Neural cell (in vitro differentiated cells): ENCODE results near the gene NPR3. TPM values are rescaled to one million over a fixed set of nuclear protein-coding genes. Genes with fewer than 3 reads are reported as not detected.

Source experiments
- H2AFZ ChIP-seq: fragments of 200-600, 300-800 bp; sonication (generic), shearing (Covaris generic); 2 replicates; pipeline ENCODE4 v1.6.0; 2014; ENCODE audit warnings: low read depth, mild to moderate bottlenecking, antibody characterized with exemption, low read length, moderate library complexity
- H3F3A ChIP-seq: fragments of 200-600 bp; shearing (Covaris generic); 2 replicates; pipeline ENCODE4 v1.6.1; 2016; ENCODE audit warnings: mild to moderate bottlenecking, moderate library complexity, mixed read lengths, antibody characterized with exemption, low read length; ENCODE audit not compliant: insufficient read depth, poor library complexity, severe bottlenecking
- H3K27ac ChIP-seq: fragments of 200-600, 300-800 bp; sonication (generic), shearing (Covaris generic); 2 replicates; pipeline ENCODE4 v1.5.1; 2014; ENCODE audit warnings: mild to moderate bottlenecking, low read length, moderate library complexity
- H3K27me3 ChIP-seq: fragments of 300-800, 200-600 bp; sonication (generic), shearing (Covaris generic); 2 replicates; pipeline ENCODE4 v1.6.0; 2014; ENCODE audit warnings: mild to moderate bottlenecking, low read depth, low read length, moderate library complexity; ENCODE audit not compliant: insufficient read depth
- H3K36me3 ChIP-seq: fragments of 300-800, 200-600 bp; sonication (generic), shearing (Covaris generic); 2 replicates; pipeline ENCODE4 v1.5.1; 2014; ENCODE audit warnings: mild to moderate bottlenecking, antibody characterized with exemption, low read length, moderate library complexity; ENCODE audit not compliant: insufficient read depth
- H3K4me2 ChIP-seq: fragments of 300-800, 200-600 bp; sonication (generic), shearing (Covaris generic); 2 replicates; pipeline ENCODE4 v1.6.0; 2014; ENCODE audit warnings: mild to moderate bottlenecking, low read length
- H3K4me3 ChIP-seq: fragments of 300-800, 200-600 bp; sonication (generic), shearing (Covaris generic); 2 replicates; pipeline ENCODE4 v1.5.1; 2014; ENCODE audit warnings: mild to moderate bottlenecking, low read length, moderate library complexity
- H3K79me2 ChIP-seq: fragments of 200-600 bp; shearing (Covaris generic); replicated peaks from 2 replicates; pipeline ENCODE4 v1.6.0; 2014; ENCODE audit warnings: mild to moderate bottlenecking, low read length, moderate library complexity; ENCODE audit not compliant: insufficient read depth
- H3K9ac ChIP-seq: fragments of 300-800, 200-600 bp; sonication (generic), shearing (Covaris generic); 2 replicates; pipeline ENCODE4 v1.6.1; 2016; ENCODE audit warnings: mild to moderate bottlenecking, low read length, mixed read lengths
- H3K9me2 ChIP-seq: fragments of 200-600 bp; shearing (Covaris generic); 2 replicates; pipeline ENCODE4 v1.6.1; 2016; ENCODE audit warnings: mild to moderate bottlenecking, low read length, mixed read lengths; ENCODE audit not compliant: insufficient read depth
- H3K9me3 ChIP-seq: fragments of 200-600, 300-800 bp; sonication (generic), shearing (Covaris generic); 2 replicates; pipeline ENCODE4 v1.6.1; 2016; ENCODE audit warnings: mild to moderate bottlenecking, mixed run types, low read length, moderate library complexity, mixed read lengths
- H4K20me1 ChIP-seq: fragments of 200-600 bp; shearing (Covaris generic); 2 replicates; pipeline ENCODE4 v1.6.1; 2016; ENCODE audit warnings: mild to moderate bottlenecking, mixed run types; ENCODE audit not compliant: insufficient read depth
- EP300 ChIP-seq: fragments of 450-650 bp; conservative IDR thresholded peaks from 2 replicates; pipeline ENCODE4 v1.6.1; 2014; ENCODE audit warnings: antibody characterized with exemption, mild to moderate bottlenecking, moderate library complexity; ENCODE audit not compliant: poor library complexity, severe bottlenecking
- EZH2 ChIP-seq: fragments of 200-600, 300-800 bp; shearing (Covaris generic), sonication (generic); IDR thresholded peaks from 2 replicates; pipeline ENCODE4 v1.6.1; 2014; ENCODE audit warnings: antibody characterized with exemption, low read length, borderline replicate concordance, mild to moderate bottlenecking; ENCODE audit not compliant: insufficient read depth, poor library complexity, severe bottlenecking
- MXI1 ChIP-seq: fragments of 450-650 bp; conservative IDR thresholded peaks from 2 replicates; pipeline ENCODE4 v1.6.1; 2014; ENCODE audit warnings: antibody characterized with exemption, mild to moderate bottlenecking; ENCODE audit not compliant: poor library complexity, severe bottlenecking
- POLR2AphosphoS5 ChIP-seq: IDR thresholded peaks from 2 replicates; pipeline ENCODE4 v1.6.1; 2012
- RAD21 ChIP-seq: fragments of 450-650 bp; conservative IDR thresholded peaks from 2 replicates; pipeline ENCODE4 v1.6.1; 2014; ENCODE audit warnings: antibody characterized with exemption, mild to moderate bottlenecking, moderate library complexity
- SMC3 ChIP-seq: fragments of 450-650 bp; conservative IDR thresholded peaks from 2 replicates; pipeline ENCODE4 v1.6.1; 2014; ENCODE audit warnings: antibody characterized with exemption, mild to moderate bottlenecking, moderate library complexity; ENCODE audit not compliant: poor library complexity
- TAF1 ChIP-seq: IDR thresholded peaks from 2 replicates; pipeline ENCODE4 v1.6.1; 2012; ENCODE audit warnings: low read depth
- polyA plus RNA-seq: library from polyadenylated mRNA; depleted of rRNA; stranded (reverse); fragments of >200 nt; gene quantifications from 2 replicates; pipeline ENCODE4 v1.2.3, GENCODE V29; 2014
- TF ChIP-seq, protein P1 (sequence below): IDR thresholded peaks from 2 replicates; pipeline ENCODE4 v1.6.1; 2012; ENCODE audit warnings: borderline replicate concordance
- TF ChIP-seq, protein P2 (sequence below): fragments of 450-650 bp; IDR thresholded peaks from 2 replicates; pipeline ENCODE4 v1.5.1; 2014; ENCODE audit warnings: antibody characterized with exemption, mild to moderate bottlenecking, moderate library complexity; ENCODE audit not compliant: poor library complexity, severe bottlenecking

Gene NPR3
- polyA plus RNA-seq, 1 donor from 2014 or later: 1.5 TPM

DNA sequence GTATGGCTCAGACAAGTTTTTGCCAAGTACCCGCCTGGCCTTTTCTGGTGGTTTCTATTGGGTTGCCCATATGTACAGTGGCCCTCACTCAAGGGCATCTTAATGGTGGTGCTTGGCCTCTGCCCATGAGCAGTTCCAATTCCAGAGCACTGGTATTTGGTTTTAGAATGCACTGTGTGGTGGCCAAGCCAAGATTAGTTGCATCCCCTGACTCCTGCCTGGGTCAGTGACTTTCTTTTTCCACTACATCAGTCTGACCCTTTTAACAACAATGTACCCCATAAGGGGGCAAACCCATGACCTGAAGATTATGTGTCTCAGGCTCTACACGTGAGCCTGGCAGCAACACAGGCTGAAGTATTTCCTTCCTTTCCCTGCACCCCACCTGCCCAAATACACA lies 34.2 kb downstream of the NPR3 start:
- no peak overlapping the region for H3K27ac ChIP-seq
- no peaks in the 10 kb centered on the region for H3K79me2 ChIP-seq
- H3K9ac ChIP-seq: no peak overlapping the region
- H2AFZ ChIP-seq: no peak overlapping the region
- no peaks in the 10 kb centered on the region for H3K36me3 ChIP-seq
- H3F3A ChIP-seq: no peaks in the 10 kb centered on the region
- no peaks in the 10 kb centered on the region for H4K20me1 ChIP-seq
- TF ChIP-seq TAF1: no peak
- no peak for TF ChIP-seq RAD21
- TF ChIP-seq, protein P1, sequence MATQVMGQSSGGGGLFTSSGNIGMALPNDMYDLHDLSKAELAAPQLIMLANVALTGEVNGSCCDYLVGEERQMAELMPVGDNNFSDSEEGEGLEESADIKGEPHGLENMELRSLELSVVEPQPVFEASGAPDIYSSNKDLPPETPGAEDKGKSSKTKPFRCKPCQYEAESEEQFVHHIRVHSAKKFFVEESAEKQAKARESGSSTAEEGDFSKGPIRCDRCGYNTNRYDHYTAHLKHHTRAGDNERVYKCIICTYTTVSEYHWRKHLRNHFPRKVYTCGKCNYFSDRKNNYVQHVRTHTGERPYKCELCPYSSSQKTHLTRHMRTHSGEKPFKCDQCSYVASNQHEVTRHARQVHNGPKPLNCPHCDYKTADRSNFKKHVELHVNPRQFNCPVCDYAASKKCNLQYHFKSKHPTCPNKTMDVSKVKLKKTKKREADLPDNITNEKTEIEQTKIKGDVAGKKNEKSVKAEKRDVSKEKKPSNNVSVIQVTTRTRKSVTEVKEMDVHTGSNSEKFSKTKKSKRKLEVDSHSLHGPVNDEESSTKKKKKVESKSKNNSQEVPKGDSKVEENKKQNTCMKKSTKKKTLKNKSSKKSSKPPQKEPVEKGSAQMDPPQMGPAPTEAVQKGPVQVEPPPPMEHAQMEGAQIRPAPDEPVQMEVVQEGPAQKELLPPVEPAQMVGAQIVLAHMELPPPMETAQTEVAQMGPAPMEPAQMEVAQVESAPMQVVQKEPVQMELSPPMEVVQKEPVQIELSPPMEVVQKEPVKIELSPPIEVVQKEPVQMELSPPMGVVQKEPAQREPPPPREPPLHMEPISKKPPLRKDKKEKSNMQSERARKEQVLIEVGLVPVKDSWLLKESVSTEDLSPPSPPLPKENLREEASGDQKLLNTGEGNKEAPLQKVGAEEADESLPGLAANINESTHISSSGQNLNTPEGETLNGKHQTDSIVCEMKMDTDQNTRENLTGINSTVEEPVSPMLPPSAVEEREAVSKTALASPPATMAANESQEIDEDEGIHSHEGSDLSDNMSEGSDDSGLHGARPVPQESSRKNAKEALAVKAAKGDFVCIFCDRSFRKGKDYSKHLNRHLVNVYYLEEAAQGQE: no peak
- no peak for TF ChIP-seq MXI1
- TF ChIP-seq SMC3: no peak
- TF ChIP-seq EP300: no peak
- TF ChIP-seq EZH2: no peak
- TF ChIP-seq, protein P2, sequence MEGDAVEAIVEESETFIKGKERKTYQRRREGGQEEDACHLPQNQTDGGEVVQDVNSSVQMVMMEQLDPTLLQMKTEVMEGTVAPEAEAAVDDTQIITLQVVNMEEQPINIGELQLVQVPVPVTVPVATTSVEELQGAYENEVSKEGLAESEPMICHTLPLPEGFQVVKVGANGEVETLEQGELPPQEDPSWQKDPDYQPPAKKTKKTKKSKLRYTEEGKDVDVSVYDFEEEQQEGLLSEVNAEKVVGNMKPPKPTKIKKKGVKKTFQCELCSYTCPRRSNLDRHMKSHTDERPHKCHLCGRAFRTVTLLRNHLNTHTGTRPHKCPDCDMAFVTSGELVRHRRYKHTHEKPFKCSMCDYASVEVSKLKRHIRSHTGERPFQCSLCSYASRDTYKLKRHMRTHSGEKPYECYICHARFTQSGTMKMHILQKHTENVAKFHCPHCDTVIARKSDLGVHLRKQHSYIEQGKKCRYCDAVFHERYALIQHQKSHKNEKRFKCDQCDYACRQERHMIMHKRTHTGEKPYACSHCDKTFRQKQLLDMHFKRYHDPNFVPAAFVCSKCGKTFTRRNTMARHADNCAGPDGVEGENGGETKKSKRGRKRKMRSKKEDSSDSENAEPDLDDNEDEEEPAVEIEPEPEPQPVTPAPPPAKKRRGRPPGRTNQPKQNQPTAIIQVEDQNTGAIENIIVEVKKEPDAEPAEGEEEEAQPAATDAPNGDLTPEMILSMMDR: no peak
- TF ChIP-seq POLR2AphosphoS5: no peak
- no peak overlapping the region for H3K4me3 ChIP-seq
- H3K27me3 ChIP-seq: no peaks in the 10 kb centered on the region
- H3K9me3 ChIP-seq: no peaks in the 10 kb centered on the region
- no peak overlapping the region for H3K4me2 ChIP-seq
- H3K9me2 ChIP-seq: no peaks in the 10 kb centered on the region

DNA sequence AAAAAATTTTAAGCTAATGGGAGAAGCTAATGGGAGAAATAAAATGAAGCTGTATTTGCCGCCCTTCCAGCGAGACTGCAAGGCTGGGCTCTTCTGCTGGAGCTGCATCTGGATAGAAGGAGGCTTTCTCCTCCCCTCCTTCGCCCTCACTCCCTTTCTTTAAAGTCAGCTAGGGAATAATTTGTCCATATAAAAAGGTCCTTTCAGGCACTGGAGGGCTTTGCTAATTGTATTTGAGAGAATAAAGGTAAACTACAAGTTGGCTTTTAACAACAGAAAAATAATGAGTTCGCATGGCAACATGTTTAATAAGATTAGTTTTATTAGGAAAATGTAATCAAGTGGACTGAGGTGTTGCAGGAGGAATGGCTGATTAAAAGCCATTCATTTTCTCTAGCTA lies 41.3 kb downstream of the NPR3 start:
- Histone ChIP-seq H3K27ac (no peak overlapping the region), H4K20me1 (no peaks in the 10 kb centered on the region), H3K27me3 (no peaks in the 10 kb centered on the region), H3K9me2 (no peaks in the 10 kb centered on the region), H3F3A (no peaks in the 10 kb centered on the region), H3K4me2 (no peak overlapping the region), H3K9me3 (no peaks in the 10 kb centered on the region), H3K4me3 (no peak overlapping the region), H2AFZ (no peak overlapping the region), H3K9ac (no peak overlapping the region), H3K79me2 (no peaks in the 10 kb centered on the region), H3K36me3 (no peaks in the 10 kb centered on the region)
- TF ChIP-seq POLR2AphosphoS5: no peak
- TF ChIP-seq, protein P1: no peak
- TF ChIP-seq SMC3: no peak
- no peak for TF ChIP-seq MXI1
- TF ChIP-seq, protein P2: no peak
- TF ChIP-seq RAD21: no peak
